ENCODE measurements around the gene DNASE1L1.

The DNASE1L1 gene

GRCh38 chrX:154439841-154440240 is 30.8 kb upstream of the DNASE1L1 start:
- Histone ChIP-seq H3K4me1 (ENCODE audit: control insufficient read depth, insufficient read depth, low read length) (no peaks in the 10 kb centered on the region), H3K27ac (ENCODE audit: extremely low read depth, low read depth, low read length) (no peak overlapping the region), H3K9me3 (ENCODE audit: control insufficient read depth, insufficient read depth, low read depth, low read length) (no peaks in the 10 kb centered on the region), H3K36me3 (ENCODE audit: control insufficient read depth in 2 of 2, insufficient read depth in 1 of 2, low read length in 2 of 2) (peaks cover 7 to 65% of the 10 kb centered on the region in 2 experiments; a peak in 2 of 3 replicates), H3K4me3 (ENCODE audit: low read depth, low read length) (no peak overlapping the region)
- CTCF ChIA-PET, result no interaction called here
- POLR2A ChIA-PET, result no interaction called here
- no peak for TF ChIP-seq GLIS2 (tag by site-specific recombination; IDR thresholded peaks at IDR 0.05)
- TF ChIP-seq ZNF548 (tag by site-specific recombination; IDR thresholded peaks at IDR 0.05), result no peak
- TF ChIP-seq ZNF544 (tag by site-specific recombination; IDR thresholded peaks at IDR 0.05), result no peak
- TF ChIP-seq, protein P1, sequence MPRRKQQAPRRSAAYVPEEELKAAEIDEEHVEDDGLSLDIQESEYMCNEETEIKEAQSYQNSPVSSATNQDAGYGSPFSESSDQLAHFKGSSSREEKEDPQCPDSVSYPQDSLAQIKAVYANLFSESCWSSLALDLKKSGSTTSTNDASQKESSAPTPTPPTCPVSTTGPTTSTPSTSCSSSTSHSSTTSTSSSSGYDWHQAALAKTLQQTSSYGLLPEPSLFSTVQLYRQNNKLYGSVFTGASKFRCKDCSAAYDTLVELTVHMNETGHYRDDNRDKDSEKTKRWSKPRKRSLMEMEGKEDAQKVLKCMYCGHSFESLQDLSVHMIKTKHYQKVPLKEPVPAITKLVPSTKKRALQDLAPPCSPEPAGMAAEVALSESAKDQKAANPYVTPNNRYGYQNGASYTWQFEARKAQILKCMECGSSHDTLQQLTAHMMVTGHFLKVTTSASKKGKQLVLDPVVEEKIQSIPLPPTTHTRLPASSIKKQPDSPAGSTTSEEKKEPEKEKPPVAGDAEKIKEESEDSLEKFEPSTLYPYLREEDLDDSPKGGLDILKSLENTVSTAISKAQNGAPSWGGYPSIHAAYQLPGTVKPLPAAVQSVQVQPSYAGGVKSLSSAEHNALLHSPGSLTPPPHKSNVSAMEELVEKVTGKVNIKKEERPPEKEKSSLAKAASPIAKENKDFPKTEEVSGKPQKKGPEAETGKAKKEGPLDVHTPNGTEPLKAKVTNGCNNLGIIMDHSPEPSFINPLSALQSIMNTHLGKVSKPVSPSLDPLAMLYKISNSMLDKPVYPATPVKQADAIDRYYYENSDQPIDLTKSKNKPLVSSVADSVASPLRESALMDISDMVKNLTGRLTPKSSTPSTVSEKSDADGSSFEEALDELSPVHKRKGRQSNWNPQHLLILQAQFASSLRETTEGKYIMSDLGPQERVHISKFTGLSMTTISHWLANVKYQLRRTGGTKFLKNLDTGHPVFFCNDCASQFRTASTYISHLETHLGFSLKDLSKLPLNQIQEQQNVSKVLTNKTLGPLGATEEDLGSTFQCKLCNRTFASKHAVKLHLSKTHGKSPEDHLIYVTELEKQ (tag by site-specific recombination; IDR thresholded peaks at IDR 0.05; ENCODE audit: borderline replicate concordance), result no peak
- no peak for TF ChIP-seq ZBTB17 (tag by site-specific recombination; IDR thresholded peaks at IDR 0.05)
- no peak for TF ChIP-seq ZXDB (tag by site-specific recombination; IDR thresholded peaks at IDR 0.05)
- TF ChIP-seq, protein P2, sequence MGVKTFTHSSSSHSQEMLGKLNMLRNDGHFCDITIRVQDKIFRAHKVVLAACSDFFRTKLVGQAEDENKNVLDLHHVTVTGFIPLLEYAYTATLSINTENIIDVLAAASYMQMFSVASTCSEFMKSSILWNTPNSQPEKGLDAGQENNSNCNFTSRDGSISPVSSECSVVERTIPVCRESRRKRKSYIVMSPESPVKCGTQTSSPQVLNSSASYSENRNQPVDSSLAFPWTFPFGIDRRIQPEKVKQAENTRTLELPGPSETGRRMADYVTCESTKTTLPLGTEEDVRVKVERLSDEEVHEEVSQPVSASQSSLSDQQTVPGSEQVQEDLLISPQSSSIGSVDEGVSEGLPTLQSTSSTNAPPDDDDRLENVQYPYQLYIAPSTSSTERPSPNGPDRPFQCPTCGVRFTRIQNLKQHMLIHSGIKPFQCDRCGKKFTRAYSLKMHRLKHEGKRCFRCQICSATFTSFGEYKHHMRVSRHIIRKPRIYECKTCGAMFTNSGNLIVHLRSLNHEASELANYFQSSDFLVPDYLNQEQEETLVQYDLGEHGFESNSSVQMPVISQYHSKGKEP (tag by site-specific recombination; IDR thresholded peaks at IDR 0.05), result no peak
- no peak for TF ChIP-seq ZNF221 (tag by site-specific recombination; IDR thresholded peaks at IDR 0.05; ENCODE audit: borderline replicate concordance)
- no peak for TF ChIP-seq ZNF133 (tag by site-specific recombination; IDR thresholded peaks at IDR 0.05)
- TF ChIP-seq KLF10 (tag by site-specific recombination; IDR thresholded peaks at IDR 0.05), result no peak
- TF ChIP-seq ZNF211 (tag by site-specific recombination; IDR thresholded peaks at IDR 0.05; ENCODE audit: low read depth), result no peak
- no peak for TF ChIP-seq KLF7 (tag by site-specific recombination; IDR thresholded peaks at IDR 0.05; ENCODE audit: borderline replicate concordance)
- no peak for TF ChIP-seq ZBTB6 (tag by site-specific recombination; IDR thresholded peaks at IDR 0.05)

- Histone ChIP-seq H3K4me1 (ENCODE audit: control insufficient read depth, insufficient read depth, low read length) (no peaks in the 10 kb centered on the region), H3K27ac (ENCODE audit: extremely low read depth, low read depth, low read length) (peak overlapping the region; percentile 43; the same call in 1 of the 2 replicates), H3K9me3 (ENCODE audit: control insufficient read depth, insufficient read depth, low read depth, low read length) (no peaks in the 10 kb centered on the region), H3K36me3 (ENCODE audit: control insufficient read depth in 2 of 2, insufficient read depth in 1 of 2, low read length in 2 of 2) (peaks cover 7 to 80% of the 10 kb centered on the region in 2 experiments; a peak in 2 of 3 replicates), H3K4me3 (ENCODE audit: low read depth, low read length) (peak overlapping the region; percentile 69)
- ChIA-PET POLR2A (no interaction called here), CTCF (interaction anchor here (0.5 to 0.7 kb wide), 2 partner anchors 10 to 78 kb away, joined by 3 to 4 read pairs; partner anchors contain the start of gene ATP6AP1)
- TF ChIP-seq ZNF514 (tag by site-specific recombination; IDR thresholded peaks at IDR 0.05), result no peak
- TF ChIP-seq ZNF155 (tag by site-specific recombination; IDR thresholded peaks at IDR 0.05), result no peak
- no peak for TF ChIP-seq ZNF24 (tag by site-specific recombination; IDR thresholded peaks at IDR 0.05)
- no peak for TF ChIP-seq ZNF571 (tag by site-specific recombination; IDR thresholded peaks at IDR 0.05)
- TF ChIP-seq, protein P3, sequence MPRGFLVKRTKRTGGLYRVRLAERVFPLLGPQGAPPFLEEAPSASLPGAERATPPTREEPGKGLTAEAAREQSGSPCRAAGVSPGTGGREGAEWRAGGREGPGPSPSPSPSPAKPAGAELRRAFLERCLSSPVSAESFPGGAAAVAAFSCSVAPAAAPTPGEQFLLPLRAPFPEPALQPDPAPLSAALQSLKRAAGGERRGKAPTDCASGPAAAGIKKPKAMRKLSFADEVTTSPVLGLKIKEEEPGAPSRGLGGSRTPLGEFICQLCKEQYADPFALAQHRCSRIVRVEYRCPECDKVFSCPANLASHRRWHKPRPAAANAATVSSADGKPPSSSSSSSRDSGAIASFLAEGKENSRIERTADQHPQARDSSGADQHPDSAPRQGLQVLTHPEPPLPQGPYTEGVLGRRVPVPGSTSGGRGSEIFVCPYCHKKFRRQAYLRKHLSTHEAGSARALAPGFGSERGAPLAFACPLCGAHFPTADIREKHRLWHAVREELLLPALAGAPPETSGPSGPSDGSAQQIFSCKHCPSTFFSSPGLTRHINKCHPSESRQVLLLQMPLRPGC (tag by site-specific recombination; IDR thresholded peaks at IDR 0.05), result no peak
- no peak for TF ChIP-seq ZNF184 (tag by site-specific recombination; IDR thresholded peaks at IDR 0.05)
- no peak for TF ChIP-seq ZNF670 (tag by site-specific recombination; IDR thresholded peaks at IDR 0.05; ENCODE audit: low read depth)
- no peak for TF ChIP-seq AEBP2 (tag by site-specific recombination; IDR thresholded peaks at IDR 0.05; ENCODE audit: borderline replicate concordance)
- TF ChIP-seq ZNF433 (tag by site-specific recombination; IDR thresholded peaks at IDR 0.05; ENCODE audit: low read depth), result no peak
- no peak for TF ChIP-seq ZFP41 (tag by site-specific recombination; IDR thresholded peaks at IDR 0.05; ENCODE audit: borderline replicate concordance)
Measured at GRCh38 chrX:154437971-154438893, 29.2 kb upstream of the DNASE1L1 start.

All from HEK293 (cell line).